SU-DHL-6 (cell line): ENCODE results near the gene STRADA.

ENCODE experiments used
- CTCF ChIP-seq: fragments of 200-600 bp; sonication (generic); IDR thresholded peaks from one replicate; pipeline ENCODE4 v1.5.1; 2017; ENCODE audit warnings: antibody characterized with exemption, mild to moderate bottlenecking, low read length, moderate library complexity; ENCODE audit not compliant: insufficient read depth, poor library complexity, severe bottlenecking
- EZH2phosphoT487 ChIP-seq: fragments of 200-600 bp; sonication (generic), shearing (Covaris generic); conservative IDR thresholded peaks from 2 replicates; pipeline ENCODE4 v1.6.1; 2018; ENCODE audit warnings: mild to moderate bottlenecking, antibody characterized with exemption, low read length, moderate library complexity, mixed read lengths

DNA sequence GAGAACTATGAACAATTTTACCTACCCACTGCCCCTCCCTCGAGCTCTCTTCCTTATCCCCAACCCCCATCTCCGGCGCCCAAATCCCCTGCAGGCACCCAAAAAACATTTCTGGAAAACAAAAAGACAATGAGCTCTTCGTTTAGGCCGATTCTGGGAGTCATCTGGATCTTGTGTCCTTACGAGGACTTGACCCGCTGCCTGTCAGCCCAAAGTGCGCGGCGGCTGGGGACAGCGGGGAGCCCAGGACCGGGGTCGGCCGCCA, 524 bp downstream of the STRADA start:
- TF ChIP-seq CTCF (no peak), EZH2phosphoT487 (no peak)
